HG03025 (cell line): ENCODE results near the gene RNF212B.
"Not testable (repeated sequence)": the region's sequence is repeated elsewhere in the genome, so short reads cannot be mapped to it uniquely, and the experiment has no call there.

Experiments used
- ATAC-seq: cut with Tn5 transposase; IDR thresholded peaks from one replicate; pipeline ENCODE4 v1.9.1; 2021; ENCODE audit warnings: mild to moderate bottlenecking, moderate library complexity; ENCODE audit not compliant: unreplicated experiment, low FRiP score

Gene RNF212B

GRCh38 chr14:23242076-23242475 lies 4.3 kb downstream of the RNF212B start:
- ATAC-seq: no peak

- no peak for ATAC-seq
Measured at GRCh38 chr14:23243066-23243465, 5.3 kb downstream of the RNF212B start.

GRCh38 chr14:23245282-23245681 lies 7.5 kb downstream of the RNF212B start:
- no peak for ATAC-seq

GRCh38 chr14:23248601-23249000 lies 10.9 kb downstream of the RNF212B start:
- no peak for ATAC-seq

GRCh38 chr14:23249824-23250223 lies 12.1 kb downstream of the RNF212B start:
- ATAC-seq: no peak

GRCh38 chr14:23252006-23252405 lies 14.3 kb downstream of the RNF212B start:
- no peak for ATAC-seq

- ATAC-seq: no peak
Measured at GRCh38 chr14:23252420-23253333, 14.9 kb downstream of the RNF212B start.

GRCh38 chr14:23258256-23258655 lies 20.5 kb downstream of the RNF212B start:
- ATAC-seq: no peak

- ATAC-seq: no peak
Measured at GRCh38 chr14:23259426-23259825, 21.7 kb downstream of the RNF212B start.

GRCh38 chr14:23260849-23261248 lies 23.1 kb downstream of the RNF212B start:
- not testable (repeated sequence) for ATAC-seq

GRCh38 chr14:23269193-23269592 lies 31.5 kb downstream of the RNF212B start:
- ATAC-seq: no peak

- ATAC-seq: no peak
Measured at GRCh38 chr14:23275412-23275811, 37.7 kb downstream of the RNF212B start.

- ATAC-seq: no peak
Measured at GRCh38 chr14:23277189-23277588, 39.5 kb downstream of the RNF212B start.

GRCh38 chr14:23277928-23278327 lies 40.2 kb downstream of the RNF212B start:
- ATAC-seq: not testable (repeated sequence)

GRCh38 chr14:23281247-23281646 lies 43.5 kb downstream of the RNF212B start:
- no peak for ATAC-seq

GRCh38 chr14:23284654-23285529 lies 47.2 kb downstream of the RNF212B start:
- ATAC-seq: no peak

GRCh38 chr14:23285530-23286019 lies 47.8 kb downstream of the RNF212B start:
- ATAC-seq: peak; percentile 19

GRCh38 chr14:23286020-23286901 lies 48.5 kb downstream of the RNF212B start, which contains the start of gene HOMEZ:
TSS of gene HOMEZ (minus strand) at chr14:23286132. CDS start at chr14:23285952, 180 bp downstream.
- peak; percentile 96 for ATAC-seq

- no peak for ATAC-seq
Measured at GRCh38 chr14:23286902-23287479, 49.3 kb downstream of the RNF212B start.
